ENCODE measurements around the gene PTPN7. TPM values are rescaled to one million over a fixed set of nuclear protein-coding genes. Genes with fewer than 3 reads are reported as not detected.

PTPN7 gene
- total and polyA plus RNA-seq, 2 of the 13 experiments (the other 11 are each of a cell fraction or from before 2014, with no cell fraction given), result not detected

GRCh38 chr1:202165942-202166843, 5.8 kb upstream of the PTPN7 start:
- Histone ChIP-seq H2AFZ (ENCODE audit: low read length) (no peak overlapping the region), H3K27ac (ENCODE audit: extremely low read length, insufficient read depth, low read length) (no peak overlapping the region), H3K4me1 (ENCODE audit: insufficient read depth, low read length) (peaks cover 24% of the 10 kb centered on the region), H4K20me1 (ENCODE audit: insufficient read depth, low read length) (no peaks in the 10 kb centered on the region), H3K27me3 (ENCODE audit: control insufficient read depth in 1 of 2, insufficient read depth in 2 of 2, low read length in 2 of 2) (peaks cover 7 to 57% of the 10 kb centered on the region in 2 experiments), H3K9me3 (ENCODE audit: low read length) (no peaks in the 10 kb centered on the region), H3K9ac (ENCODE audit: insufficient read depth, low read depth, low read length) (no peak overlapping the region), H3K4me2 (ENCODE audit: low read depth, low read length) (no peak overlapping the region), H3K79me2 (ENCODE audit: insufficient read depth, low read length) (no peaks in the 10 kb centered on the region), H3K36me3 (replicated peaks in 1 of 2; ENCODE audit: control insufficient read depth in 1 of 2, insufficient read depth in 2 of 2, low read length in 2 of 2) (no peaks in the 10 kb centered on the region), H3K4me3 (replicated peaks in 1 of 3; ENCODE audit: insufficient read depth in 1 of 3, low read depth in 2 of 3, low read length in 3 of 3) (no peak overlapping the region)
- ChIA-PET CTCF (ENCODE audit: low intra/inter-chr PET ratio, low total read pairs) (no interaction called here), POLR2A (no interaction called here)
- intact Hi-C loops (cut with micrococcal nuclease; ENCODE audit: unreplicated experiment) (no loop called here), in situ Hi-C loops (cut with HindIII; ENCODE audit: extremely low pct_ligation_motif_present, low pct_unique_long_range_greater_than_20kb) (no loop called here)
- no peak for FAIRE-seq
- TF ChIP-seq ZNF160 (CRISPR knock-in tag; IDR thresholded peaks at IDR 0.05), result no peak
- TF ChIP-seq ZNF446 (CRISPR knock-in tag; IDR thresholded peaks at IDR 0.05), result no peak
- TF ChIP-seq BCL6 (CRISPR knock-in tag; IDR thresholded peaks at IDR 0.05), result no peak
- TF ChIP-seq MLXIP (CRISPR knock-in tag; IDR thresholded peaks at IDR 0.05; ENCODE audit: borderline replicate concordance), result no peak
- TF ChIP-seq SETDB1 (CRISPR knock-in tag; IDR thresholded peaks at IDR 0.05; ENCODE audit: borderline replicate concordance), result no peak
- 29% methylated on average over 8 of the region's 9 CpGs for WGBS (ENCODE audit: low lambda C conversion rate)
- BruUV-seq (replicated peaks), result no TSS peak
- ATAC-seq, result no peak
- no peak for DNase-seq (ENCODE audit: low spot score)
